ENCODE measurements around the gene PNLIPRP2. TPM values are rescaled to one million over a fixed set of nuclear protein-coding genes. Genes with fewer than 3 reads are reported as not detected.

PNLIPRP2 gene
- total and polyA plus RNA-seq, 2 of the 4 experiments (the other 2 are of a cell fraction), result not detected

DNA sequence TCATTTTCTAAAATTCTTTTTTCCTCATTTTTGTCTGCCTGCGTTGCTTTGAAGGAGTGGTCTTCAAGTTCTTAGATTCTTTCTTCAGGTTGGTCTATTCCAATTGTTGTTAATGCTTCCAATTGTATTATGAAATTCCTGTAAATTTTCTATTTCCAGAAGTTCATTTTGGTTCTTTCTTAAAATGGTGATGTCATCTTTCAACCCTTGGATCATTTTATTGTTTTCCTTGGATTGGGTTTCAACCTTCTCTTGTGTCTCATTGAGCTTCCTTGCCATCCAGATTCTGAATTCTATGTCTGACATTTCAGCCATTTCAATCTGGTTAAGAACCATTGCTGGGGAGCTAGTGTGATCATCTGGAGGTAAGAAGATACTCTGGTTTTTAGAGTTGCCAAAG, 33.1 kb downstream of the PNLIPRP2 start:
- Histone ChIP-seq H2BK15ac (ENCODE audit: low read depth, low read length) (no peak overlapping the region), H3K27ac (ENCODE audit: insufficient read depth, low read length) (no peak overlapping the region), H3K56ac (ENCODE audit: extremely low read depth, insufficient read depth, low read length) (no peak overlapping the region), H3K79me1 (ENCODE audit: low read depth in 1 of 2, low read length in 2 of 2) (no peaks in the 10 kb centered on the region), H3K4me2 (ENCODE audit: low read depth, low read length) (no peak overlapping the region), H3K9me3 (ENCODE audit: control insufficient read depth, insufficient read depth, low read length) (no peaks in the 10 kb centered on the region), H4K91ac (ENCODE audit: insufficient read depth, low read depth, low read length) (no peak overlapping the region), H3K14ac (replicated peaks; ENCODE audit: low read depth, low read length) (no peak overlapping the region), H4K20me1 (ENCODE audit: insufficient read depth, low read length) (no peaks in the 10 kb centered on the region), H3K4ac (ENCODE audit: low read depth, low read length) (no peak overlapping the region), H3K36me3 (ENCODE audit: control insufficient read depth, insufficient read depth, low read length) (no peaks in the 10 kb centered on the region), H2BK120ac (ENCODE audit: low read depth, low read length) (no peak overlapping the region), H3K23ac (ENCODE audit: low read depth, low read length) (no peak overlapping the region), H4K5ac (ENCODE audit: low read depth, low read length) (no peak overlapping the region), H4K8ac (ENCODE audit: low read depth in 2 of 2, low read length in 2 of 2) (no peak overlapping the region), H3K18ac (ENCODE audit: low read depth, low read length) (no peak overlapping the region), H2AFZ (replicated peaks; ENCODE audit: low read length, poor library complexity) (no peak overlapping the region), H3K9me1 (ENCODE audit: insufficient read depth, low read length) (no peaks in the 10 kb centered on the region), H3K4me1 (ENCODE audit: control insufficient read depth, insufficient read depth, low read length) (no peaks in the 10 kb centered on the region), H2BK20ac (ENCODE audit: low read depth, low read length) (no peak overlapping the region), H3K4me3 (ENCODE audit: insufficient read depth, low read depth, low read length) (no peak overlapping the region), H3K9ac (ENCODE audit: low read depth, low read length) (no peak overlapping the region), H2AK9ac (replicated peaks; ENCODE audit: low read depth, low read length, poor library complexity) (no peak overlapping the region), H2AK5ac (ENCODE audit: low read depth, low read length) (no peak overlapping the region), H3K27me3 (ENCODE audit: control insufficient read depth, insufficient read depth, low read length) (peaks cover 2% of the 10 kb centered on the region; the same call in 1 of the 2 replicates), H2BK5ac (ENCODE audit: low read depth, low read length, poor library complexity, severe bottlenecking) (no peak overlapping the region)
- ATAC-seq (ENCODE audit: low read depth) (no peak), DNase-seq (no peak)
- dilution Hi-C loops (cut with HindIII; ENCODE audit: low sequenced_read_pairs, unreplicated experiment) (no loop called here), in situ Hi-C loops (cut with MboI; ENCODE audit: low sequenced_read_pairs) (no loop called here), intact Hi-C loops (cut with micrococcal nuclease) (no loop called here)
- ChIA-PET POLR2A (ENCODE audit: unreplicated experiment) (no interaction called here), CTCF (no interaction called here)
- TF ChIP-seq SMC3 (IDR thresholded peaks at IDR 0.05; ENCODE audit: low read depth, low read length), result no peak
- TF ChIP-seq, protein P1, sequence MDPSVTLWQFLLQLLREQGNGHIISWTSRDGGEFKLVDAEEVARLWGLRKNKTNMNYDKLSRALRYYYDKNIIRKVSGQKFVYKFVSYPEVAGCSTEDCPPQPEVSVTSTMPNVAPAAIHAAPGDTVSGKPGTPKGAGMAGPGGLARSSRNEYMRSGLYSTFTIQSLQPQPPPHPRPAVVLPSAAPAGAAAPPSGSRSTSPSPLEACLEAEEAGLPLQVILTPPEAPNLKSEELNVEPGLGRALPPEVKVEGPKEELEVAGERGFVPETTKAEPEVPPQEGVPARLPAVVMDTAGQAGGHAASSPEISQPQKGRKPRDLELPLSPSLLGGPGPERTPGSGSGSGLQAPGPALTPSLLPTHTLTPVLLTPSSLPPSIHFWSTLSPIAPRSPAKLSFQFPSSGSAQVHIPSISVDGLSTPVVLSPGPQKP (IDR thresholded peaks at IDR 0.05; ENCODE audit: borderline replicate concordance, low read depth, low read length), result no peak
- TF ChIP-seq, protein P2, sequence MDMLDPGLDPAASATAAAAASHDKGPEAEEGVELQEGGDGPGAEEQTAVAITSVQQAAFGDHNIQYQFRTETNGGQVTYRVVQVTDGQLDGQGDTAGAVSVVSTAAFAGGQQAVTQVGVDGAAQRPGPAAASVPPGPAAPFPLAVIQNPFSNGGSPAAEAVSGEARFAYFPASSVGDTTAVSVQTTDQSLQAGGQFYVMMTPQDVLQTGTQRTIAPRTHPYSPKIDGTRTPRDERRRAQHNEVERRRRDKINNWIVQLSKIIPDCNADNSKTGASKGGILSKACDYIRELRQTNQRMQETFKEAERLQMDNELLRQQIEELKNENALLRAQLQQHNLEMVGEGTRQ (IDR thresholded peaks at IDR 0.05; ENCODE audit: low read depth, low read length), result no peak
- TF ChIP-seq FOS (IDR thresholded peaks at IDR 0.05; ENCODE audit: low read depth, low read length), result no peak
- no peak for TF ChIP-seq CHD1 (IDR thresholded peaks at IDR 0.05; ENCODE audit: low read depth, low read length)
- TF ChIP-seq MAZ (IDR thresholded peaks at IDR 0.05; ENCODE audit: borderline replicate concordance, low read depth, low read length), result no peak
- TF ChIP-seq, protein P3, sequence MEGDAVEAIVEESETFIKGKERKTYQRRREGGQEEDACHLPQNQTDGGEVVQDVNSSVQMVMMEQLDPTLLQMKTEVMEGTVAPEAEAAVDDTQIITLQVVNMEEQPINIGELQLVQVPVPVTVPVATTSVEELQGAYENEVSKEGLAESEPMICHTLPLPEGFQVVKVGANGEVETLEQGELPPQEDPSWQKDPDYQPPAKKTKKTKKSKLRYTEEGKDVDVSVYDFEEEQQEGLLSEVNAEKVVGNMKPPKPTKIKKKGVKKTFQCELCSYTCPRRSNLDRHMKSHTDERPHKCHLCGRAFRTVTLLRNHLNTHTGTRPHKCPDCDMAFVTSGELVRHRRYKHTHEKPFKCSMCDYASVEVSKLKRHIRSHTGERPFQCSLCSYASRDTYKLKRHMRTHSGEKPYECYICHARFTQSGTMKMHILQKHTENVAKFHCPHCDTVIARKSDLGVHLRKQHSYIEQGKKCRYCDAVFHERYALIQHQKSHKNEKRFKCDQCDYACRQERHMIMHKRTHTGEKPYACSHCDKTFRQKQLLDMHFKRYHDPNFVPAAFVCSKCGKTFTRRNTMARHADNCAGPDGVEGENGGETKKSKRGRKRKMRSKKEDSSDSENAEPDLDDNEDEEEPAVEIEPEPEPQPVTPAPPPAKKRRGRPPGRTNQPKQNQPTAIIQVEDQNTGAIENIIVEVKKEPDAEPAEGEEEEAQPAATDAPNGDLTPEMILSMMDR (conservative IDR thresholded peaks at IDR 0.05; ENCODE audit: low read depth, low read length), result no peak
- TF ChIP-seq BHLHE40 (IDR thresholded peaks at IDR 0.05; ENCODE audit: low read depth, low read length), result no peak
- no peak for TF ChIP-seq RAD21 (IDR thresholded peaks at IDR 0.05; ENCODE audit: low read length)
- TF ChIP-seq POLR2A (IDR thresholded peaks at IDR 0.05; ENCODE audit: low read depth, low read length), result no peak
- no peak for TF ChIP-seq MXI1 (IDR thresholded peaks at IDR 0.05; ENCODE audit: borderline replicate concordance, low read depth, low read length)
- TF ChIP-seq MAFK (IDR thresholded peaks at IDR 0.05; ENCODE audit: low read depth, low read length), result no peak
- no peak for TF ChIP-seq CEBPB (IDR thresholded peaks at IDR 0.05; ENCODE audit: low read depth, low read length)
- WGBS, 2 experiments (ENCODE audit: extremely low coverage in 2 of 2, insufficient read length in 1 of 2), result no CpG with 5 or more reads among the region's 1 CpG
- BruUV-seq (replicated peaks), result no TSS peak

Measured in IMR-90 (cell line).